ENCODE results near the gene FOXP4. TPM values are rescaled to one million over a fixed set of nuclear protein-coding genes. Genes with fewer than 3 reads are reported as not detected.

The FOXP4 gene
- total RNA-seq, 2 donors from 2014 or later, result 15.6 to 18.4 TPM

DNA sequence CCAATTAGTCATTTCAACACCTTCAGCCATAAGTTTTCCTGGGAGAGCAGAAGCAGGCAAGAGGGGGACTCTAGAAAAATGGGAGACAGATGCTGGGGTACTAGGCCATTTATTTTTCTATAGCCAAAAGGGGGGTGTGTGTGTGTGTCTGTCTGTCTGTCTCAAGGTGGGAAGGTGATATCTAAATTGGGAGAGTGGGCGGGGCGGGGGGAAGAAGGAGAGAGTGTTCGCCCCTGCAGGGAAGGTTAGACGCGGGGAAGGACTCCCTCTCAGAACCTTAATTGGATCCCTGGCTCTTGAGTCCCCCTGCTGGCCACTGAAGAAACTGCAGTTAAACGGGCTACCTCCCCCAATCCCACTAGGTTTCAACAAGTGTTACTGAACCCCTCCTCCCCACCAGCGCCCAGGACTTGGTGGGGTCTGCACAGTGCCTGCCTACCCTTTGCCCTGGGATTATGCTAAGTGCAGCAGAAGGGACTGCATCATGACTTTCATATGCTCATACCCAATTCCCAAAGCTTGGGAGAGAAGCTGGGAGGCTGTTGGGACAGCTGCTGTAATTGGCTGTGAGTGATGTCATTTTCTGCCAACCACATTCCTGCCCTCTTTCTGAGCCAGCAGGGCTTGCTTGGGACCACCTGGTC is 45.8 kb downstream of the FOXP4 start:
- DNase-seq (peak; percentile 66), ATAC-seq (peak; percentile 60 to 66)
- intact Hi-C loops (cut with DNase I), result loop anchor here (1.0 to 5.0 kb wide), 5 partner anchors 129 to 225 kb away; no protein-coding TSS in a partner anchor

- DNase-seq (no peak), ATAC-seq (no peak)
- intact Hi-C loops (cut with DNase I), result loop anchor here (2.0 to 5.0 kb wide), 3 partner anchors 131 to 226 kb away; no protein-coding TSS in a partner anchor
Observed at GRCh38 chr6:41593406-41593805, 47.2 kb downstream of the FOXP4 start.

GRCh38 chr6:41593839-41594238 is 47.7 kb downstream of the FOXP4 start:
- ATAC-seq (no peak), DNase-seq (no peak)
- intact Hi-C loops (cut with DNase I), result loop anchor here (2.0 to 5.0 kb wide), 3 partner anchors 131 to 227 kb away; no protein-coding TSS in a partner anchor

GRCh38 chr6:41594326-41594725 is 48.1 kb downstream of the FOXP4 start:
- intact Hi-C loops (cut with DNase I), result loop anchor here in 1 of 2 donors (5.0 kb wide), 1 partner anchor 227 kb away; no protein-coding TSS in a partner anchor
- no peak for DNase-seq

DNA sequence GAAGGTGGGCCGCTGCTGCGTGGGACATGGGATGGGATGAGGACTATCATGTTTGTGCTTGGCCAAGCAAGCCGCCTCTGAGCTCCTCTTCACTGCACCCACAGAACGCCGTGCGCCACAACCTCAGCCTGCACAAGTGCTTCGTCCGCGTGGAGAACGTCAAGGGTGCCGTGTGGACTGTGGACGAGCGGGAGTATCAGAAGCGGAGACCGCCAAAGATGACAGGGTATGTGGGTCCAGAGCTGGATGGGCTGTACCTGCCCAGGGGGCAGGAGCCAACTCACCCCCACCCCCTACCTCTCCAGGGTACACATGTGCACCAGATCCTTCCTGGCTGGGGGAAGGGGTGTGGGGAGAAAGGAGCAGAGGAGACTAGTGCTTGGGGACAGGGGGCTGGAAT is 48.6 kb downstream of the FOXP4 start:
- intact Hi-C loops (cut with DNase I), result loop anchor here in 1 of 2 donors (5.0 kb wide), 1 partner anchor 227 kb away; no protein-coding TSS in a partner anchor
- no peak for ATAC-seq
- no peak for DNase-seq

More at GRCh38 chr6:41594326-41594725, 48.1 kb downstream of the FOXP4 start:
- no peak for ATAC-seq

DNA sequence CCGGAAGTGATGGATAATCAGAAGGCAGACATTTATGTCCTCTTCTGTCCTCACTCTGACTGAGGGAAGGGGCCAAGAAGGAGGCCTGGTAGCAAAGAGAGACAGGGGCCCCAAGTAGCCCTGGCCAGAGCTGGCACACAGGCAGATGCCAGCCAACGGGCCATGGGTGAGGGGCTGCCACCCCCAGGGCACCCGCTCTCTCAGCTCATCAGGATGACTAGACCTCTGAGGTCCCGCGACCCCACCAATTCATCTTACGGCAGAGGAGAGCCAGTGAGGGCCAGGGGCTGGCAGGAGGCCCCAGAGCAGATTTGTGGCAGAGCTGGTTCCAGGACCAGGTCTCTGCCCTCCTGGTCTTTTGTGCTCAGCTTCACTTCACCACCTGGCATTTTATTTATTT is 49.0 kb downstream of the FOXP4 start:
- intact Hi-C loops (cut with DNase I), result no loop called here
- DNase-seq (no peak), ATAC-seq (no peak)

- ATAC-seq (no peak), DNase-seq (no peak)
- intact Hi-C loops (cut with DNase I), result no loop called here
Observed at GRCh38 chr6:41596096-41596685, 50.0 kb downstream of the FOXP4 start.

GRCh38 chr6:41596807-41597206 is 50.6 kb downstream of the FOXP4 start:
- DNase-seq, result peak; percentile 1
- intact Hi-C loops (cut with DNase I), result no loop called here

DNA sequence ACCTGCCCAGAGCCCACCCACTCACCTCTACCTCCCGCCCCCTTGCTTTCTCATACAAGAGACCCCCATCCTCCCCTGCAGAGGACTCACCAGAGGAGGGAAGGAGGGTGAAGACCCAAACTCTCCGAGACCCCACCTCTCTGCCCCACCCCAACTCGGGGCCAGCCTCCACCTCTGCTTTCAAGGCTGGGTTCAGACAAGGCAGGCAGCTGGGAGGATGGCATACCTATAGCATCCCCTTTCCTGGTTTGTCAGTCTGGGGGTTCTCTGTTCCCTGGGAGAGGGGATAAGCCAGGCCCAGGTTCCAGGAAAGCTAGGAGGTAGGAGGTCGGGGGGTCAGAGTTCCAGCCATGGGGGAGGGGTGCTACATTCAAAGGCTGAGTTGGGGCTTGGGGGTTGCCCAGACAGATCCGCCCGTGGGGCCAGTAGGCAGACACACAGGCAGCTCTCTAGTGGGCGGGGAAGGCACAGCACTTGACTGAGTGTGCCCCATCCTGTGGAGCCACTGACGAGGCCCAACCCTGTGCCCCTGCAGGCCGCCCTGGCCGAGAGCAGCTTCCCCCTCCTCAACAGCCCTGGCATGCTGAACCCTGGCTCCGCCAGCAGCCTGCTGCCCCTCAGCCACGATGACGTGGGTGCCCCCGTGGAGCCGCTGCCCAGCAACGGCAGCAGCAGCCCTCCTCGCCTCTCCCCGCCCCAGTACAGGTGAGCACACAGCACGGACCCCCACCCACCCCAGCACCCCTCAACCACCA is 51.2 kb downstream of the FOXP4 start:
- intact Hi-C loops (cut with DNase I), result no loop called here
- DNase-seq, result peak; percentile 19

More at GRCh38 chr6:41596807-41597206, 50.6 kb downstream of the FOXP4 start:
- ATAC-seq, result no peak

DNA sequence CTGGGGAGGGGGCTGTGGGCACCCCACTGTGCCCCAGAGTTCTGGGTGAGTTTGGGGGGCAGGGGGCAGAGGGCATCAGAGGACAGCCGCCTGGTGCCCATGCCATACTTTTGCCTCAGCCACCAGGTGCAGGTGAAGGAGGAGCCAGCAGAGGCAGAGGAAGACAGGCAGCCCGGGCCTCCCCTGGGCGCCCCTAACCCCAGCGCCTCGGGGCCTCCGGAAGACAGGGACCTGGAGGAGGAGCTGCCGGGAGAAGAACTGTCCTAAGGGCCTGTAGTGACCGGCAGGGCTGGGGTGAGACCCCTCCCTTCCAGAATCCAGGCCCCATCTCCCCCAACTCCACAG is 52.5 kb downstream of the FOXP4 start:
- peak; percentile 20 for DNase-seq
- no peak for ATAC-seq
- intact Hi-C loops (cut with DNase I), result no loop called here

More for the DNA sequence above, 51.2 kb downstream of the FOXP4 start:
- ATAC-seq, result no peak

DNA sequence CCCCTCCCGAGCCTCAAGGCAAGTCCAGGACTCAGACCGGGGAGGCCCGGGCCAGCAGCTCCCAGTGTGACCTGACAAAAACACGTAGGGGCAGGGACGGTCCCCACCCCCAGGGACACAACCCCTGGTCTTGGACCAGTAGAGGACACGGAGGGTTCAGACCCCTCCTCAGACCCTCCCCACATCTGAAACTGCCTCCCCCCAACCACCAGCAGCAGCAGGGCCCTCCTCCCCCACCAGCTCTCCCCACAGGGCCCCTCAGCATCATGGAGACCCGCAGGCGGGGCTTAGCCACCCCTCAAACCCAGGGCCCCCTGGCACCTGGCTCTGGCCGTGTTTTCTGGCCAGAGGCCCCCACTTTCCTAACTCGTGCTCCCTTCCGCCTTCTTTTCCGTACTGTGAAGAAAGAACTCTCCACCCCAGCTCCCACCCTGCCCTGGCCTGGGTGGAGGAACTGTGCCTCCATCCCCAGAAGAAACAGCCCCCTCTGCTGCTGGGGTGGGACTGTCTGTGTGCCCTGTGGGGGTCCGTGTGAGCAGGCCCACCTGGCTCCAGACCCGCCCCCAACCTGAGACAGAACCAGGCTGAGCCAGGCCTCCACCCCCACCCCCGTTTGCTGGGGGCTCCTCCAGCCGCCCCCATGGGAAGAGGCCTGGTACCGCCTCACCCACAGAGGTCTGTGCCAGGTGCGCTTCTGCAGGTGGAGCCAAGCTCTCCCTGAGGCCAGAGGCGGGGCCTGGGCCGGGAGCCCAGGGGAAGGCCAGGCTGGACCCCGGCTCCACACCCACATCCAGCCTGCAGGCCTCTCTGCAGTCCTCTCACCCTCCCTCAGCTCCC is 53.1 kb downstream of the FOXP4 start:
- peak; percentile 14 for DNase-seq
- intact Hi-C loops (cut with DNase I), result no loop called here

DNA sequence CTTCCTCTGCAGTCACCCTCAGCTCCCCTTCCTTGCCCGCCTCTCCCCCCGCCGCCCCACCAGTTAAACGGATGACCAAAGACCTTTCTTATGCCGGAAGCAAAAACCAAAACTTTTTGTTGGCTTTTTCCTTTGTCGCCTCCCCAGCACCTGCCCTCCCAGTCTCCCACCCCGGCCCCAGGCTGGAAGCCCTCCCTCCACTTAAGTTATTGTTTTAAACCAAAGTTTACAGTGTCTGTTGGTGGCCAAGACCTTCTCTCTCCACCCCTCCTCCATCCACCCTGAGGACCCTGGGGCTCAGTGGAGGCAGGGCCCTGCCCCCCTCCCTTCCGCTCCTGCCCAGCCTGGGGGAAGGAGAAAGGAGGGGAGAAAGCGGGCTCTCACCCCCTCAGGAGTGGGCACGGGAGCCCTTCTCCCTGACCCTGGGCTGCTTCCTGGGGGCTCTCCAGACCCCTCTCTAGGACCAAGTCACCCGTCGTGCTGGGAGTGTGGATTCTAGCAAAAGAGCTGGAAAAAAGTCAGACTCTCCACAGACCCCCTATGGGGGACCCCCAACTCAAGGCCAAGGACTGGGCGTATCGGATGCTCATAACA is 53.8 kb downstream of the FOXP4 start:
- ATAC-seq (no peak), DNase-seq (peak; percentile 9)
- intact Hi-C loops (cut with DNase I), result no loop called here

More for the DNA sequence above, 53.1 kb downstream of the FOXP4 start:
- no peak for ATAC-seq

- intact Hi-C loops (cut with DNase I), result no loop called here
- DNase-seq (peak; percentile 6), ATAC-seq (no peak)
Observed at GRCh38 chr6:41600499-41601247, 54.5 kb downstream of the FOXP4 start.

GRCh38 chr6:41601248-41601549 is 55.0 kb downstream of the FOXP4 start:
- ATAC-seq, result no peak
- no peak for DNase-seq
- intact Hi-C loops (cut with DNase I), result no loop called here

DNA sequence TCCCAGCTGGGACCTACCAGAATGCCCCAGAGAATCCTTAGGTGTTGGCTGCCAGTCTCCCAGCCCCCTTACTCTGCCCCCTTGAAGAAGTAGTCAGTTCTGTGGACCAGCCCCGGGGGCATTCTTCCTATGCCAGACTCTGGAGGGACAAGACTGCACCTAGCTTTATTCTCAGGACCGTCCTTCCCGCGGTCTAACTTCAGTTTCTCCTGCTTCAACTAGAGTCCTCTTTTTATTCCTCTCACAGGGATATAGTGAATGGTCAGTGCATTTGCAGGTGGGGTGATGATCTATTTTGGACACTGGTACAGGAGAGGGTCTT is 56.2 kb downstream of the FOXP4 start:
- intact Hi-C loops (cut with DNase I), result loop anchor here in 1 of 2 donors (2.0 kb wide), 1 partner anchor 80 kb away; no protein-coding TSS in a partner anchor
- no peak for DNase-seq
- no peak for ATAC-seq

GRCh38 chr6:41602864-41603608 is 56.9 kb downstream of the FOXP4 start:
- ATAC-seq (peak; percentile 82 to 85), DNase-seq (peak; percentile 81)
- intact Hi-C loops (cut with DNase I), result loop anchor here (1.0 to 2.0 kb wide), 2 partner anchors 80 kb away; no protein-coding TSS in a partner anchor

- DNase-seq (no peak), ATAC-seq (no peak)
- intact Hi-C loops (cut with DNase I), result no loop called here
Observed at GRCh38 chr6:41604006-41604405, 57.8 kb downstream of the FOXP4 start.

GRCh38 chr6:41605649-41606048 is 59.5 kb downstream of the FOXP4 start:
- no peak for DNase-seq
- ATAC-seq, result no peak
- intact Hi-C loops (cut with DNase I), result no loop called here

Data from left cardiac atrium (tissue), 4 donors.